GM21447 (cell line): ENCODE data around the gene CPE.
"Not testable (repeated sequence)": the region's sequence is repeated elsewhere in the genome, so short reads cannot be mapped to it uniquely, and the experiment has no call there.

Source experiments
- ATAC-seq: cut with Tn5 transposase; IDR thresholded peaks from one replicate; pipeline ENCODE4 v1.9.1; 2021; ENCODE audit not compliant: unreplicated experiment

CPE gene

DNA sequence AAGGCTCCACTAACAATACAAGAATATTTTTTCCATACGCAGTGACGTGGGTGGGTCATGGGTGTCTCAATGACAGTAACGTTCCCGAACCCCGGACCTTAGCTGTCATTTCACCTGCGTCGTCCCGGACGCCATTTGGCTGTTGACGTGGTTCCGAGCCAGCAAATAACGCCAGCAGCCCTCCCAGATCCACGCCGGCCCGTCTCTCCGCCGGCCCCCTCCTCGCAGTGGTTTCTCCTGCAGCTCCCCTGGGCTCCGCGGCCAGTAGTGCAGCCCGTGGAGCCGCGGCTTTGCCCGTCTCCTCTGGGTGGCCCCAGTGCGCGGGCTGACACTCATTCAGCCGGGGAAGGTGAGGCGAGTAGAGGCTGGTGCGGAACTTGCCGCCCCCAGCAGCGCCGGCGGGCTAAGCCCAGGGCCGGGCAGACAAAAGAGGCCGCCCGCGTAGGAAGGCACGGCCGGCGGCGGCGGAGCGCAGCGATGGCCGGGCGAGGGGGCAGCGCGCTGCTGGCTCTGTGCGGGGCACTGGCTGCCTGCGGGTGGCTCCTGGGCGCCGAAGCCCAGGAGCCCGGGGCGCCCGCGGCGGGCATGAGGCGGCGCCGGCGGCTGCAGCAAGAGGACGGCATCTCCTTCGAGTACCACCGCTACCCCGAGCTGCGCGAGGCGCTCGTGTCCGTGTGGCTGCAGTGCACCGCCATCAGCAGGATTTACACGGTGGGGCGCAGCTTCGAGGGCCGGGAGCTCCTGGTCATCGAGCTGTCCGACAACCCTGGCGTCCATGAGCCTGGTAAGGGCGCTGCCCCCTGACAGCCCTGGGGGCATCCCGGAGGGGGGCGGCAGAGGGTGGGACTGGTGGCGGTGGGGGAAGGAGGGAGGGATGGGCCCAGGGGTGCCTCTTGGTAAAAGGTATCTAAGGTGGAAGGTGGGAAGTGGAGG, at the start of gene CPE:
Gene CPE (plus strand): TSS at position 264 of the 933 bp plus-strand sequence. CDS start 214 bp downstream, at position 478.
- ATAC-seq = no peak

GRCh38 chr4:165330071-165330470, 48.7 kb upstream of the CPE start:
- ATAC-seq = no peak

GRCh38 chr4:165330666-165331065, 48.1 kb upstream of the CPE start:
- no peak for ATAC-seq

GRCh38 chr4:165331359-165331758, 47.4 kb upstream of the CPE start:
- no peak for ATAC-seq

GRCh38 chr4:165331823-165332222, 47.0 kb upstream of the CPE start:
- ATAC-seq = no peak

GRCh38 chr4:165332502-165332901, 46.3 kb upstream of the CPE start:
- no peak for ATAC-seq

GRCh38 chr4:165335163-165335703, 43.6 kb upstream of the CPE start:
- ATAC-seq = no peak

- ATAC-seq = no peak
Measured at GRCh38 chr4:165336743-165337142, 42.1 kb upstream of the CPE start.

DNA sequence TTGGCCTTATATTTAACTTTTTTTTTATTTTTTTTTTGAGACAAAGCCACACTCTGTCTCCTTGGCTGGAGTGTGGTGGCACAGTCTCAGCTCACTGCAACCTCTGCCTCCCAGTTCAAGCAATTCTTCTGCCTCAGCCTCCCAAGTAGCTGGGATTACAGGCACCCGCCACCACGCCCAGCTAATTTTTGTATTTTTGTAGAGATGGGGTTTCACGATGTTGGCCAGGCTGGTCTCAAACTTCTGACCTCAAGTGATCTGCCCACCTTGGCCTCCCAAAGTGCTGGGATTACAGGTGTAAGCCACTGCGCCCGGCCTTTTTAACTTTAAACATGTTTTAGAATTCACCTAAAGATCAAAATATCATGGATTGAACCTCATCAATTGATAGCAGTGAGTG, 36.5 kb upstream of the CPE start:
- ATAC-seq = not testable (repeated sequence)

DNA sequence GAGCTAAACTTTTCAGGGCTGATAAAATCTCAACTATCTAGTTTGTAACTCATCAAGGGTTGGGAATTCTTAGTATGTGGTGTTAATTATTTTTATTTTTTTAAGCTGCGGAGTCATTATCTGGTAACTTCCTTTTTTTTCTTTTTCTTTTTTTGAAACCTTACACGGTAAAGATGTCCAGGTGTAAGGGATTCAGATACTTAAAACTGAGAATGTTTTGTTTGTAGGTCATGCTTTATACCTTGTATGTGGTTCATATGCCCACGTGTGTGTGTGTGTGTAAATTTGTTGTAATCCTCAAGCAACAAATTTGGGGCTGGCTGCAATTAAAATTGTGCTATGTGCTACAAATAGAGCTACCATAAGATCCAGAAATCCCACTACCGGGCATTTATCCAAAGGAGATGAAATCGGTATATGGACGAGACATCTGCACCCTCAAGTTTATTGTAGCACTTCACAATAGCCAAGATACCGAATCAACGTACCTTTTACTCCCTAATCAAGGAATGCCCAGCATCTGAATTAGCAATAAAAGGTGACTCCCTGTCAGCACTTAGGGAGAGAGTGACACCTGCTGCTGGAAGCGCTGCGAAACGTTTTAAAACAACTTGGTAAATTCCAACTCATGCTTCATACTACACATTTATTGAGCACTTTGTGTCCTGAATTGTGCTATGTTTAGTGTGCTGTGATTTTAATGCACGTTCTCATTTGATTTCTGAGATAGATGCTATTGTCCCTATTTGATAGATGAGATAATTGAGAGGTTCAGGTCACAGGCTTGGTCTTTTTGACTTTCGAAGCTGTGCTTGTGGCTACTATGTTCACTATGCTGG, 35.2 kb upstream of the CPE start:
- no peak for ATAC-seq

GRCh38 chr4:165345666-165346417, 33.0 kb upstream of the CPE start:
- ATAC-seq = no peak

GRCh38 chr4:165347647-165348569, 30.9 kb upstream of the CPE start:
- ATAC-seq = no peak

DNA sequence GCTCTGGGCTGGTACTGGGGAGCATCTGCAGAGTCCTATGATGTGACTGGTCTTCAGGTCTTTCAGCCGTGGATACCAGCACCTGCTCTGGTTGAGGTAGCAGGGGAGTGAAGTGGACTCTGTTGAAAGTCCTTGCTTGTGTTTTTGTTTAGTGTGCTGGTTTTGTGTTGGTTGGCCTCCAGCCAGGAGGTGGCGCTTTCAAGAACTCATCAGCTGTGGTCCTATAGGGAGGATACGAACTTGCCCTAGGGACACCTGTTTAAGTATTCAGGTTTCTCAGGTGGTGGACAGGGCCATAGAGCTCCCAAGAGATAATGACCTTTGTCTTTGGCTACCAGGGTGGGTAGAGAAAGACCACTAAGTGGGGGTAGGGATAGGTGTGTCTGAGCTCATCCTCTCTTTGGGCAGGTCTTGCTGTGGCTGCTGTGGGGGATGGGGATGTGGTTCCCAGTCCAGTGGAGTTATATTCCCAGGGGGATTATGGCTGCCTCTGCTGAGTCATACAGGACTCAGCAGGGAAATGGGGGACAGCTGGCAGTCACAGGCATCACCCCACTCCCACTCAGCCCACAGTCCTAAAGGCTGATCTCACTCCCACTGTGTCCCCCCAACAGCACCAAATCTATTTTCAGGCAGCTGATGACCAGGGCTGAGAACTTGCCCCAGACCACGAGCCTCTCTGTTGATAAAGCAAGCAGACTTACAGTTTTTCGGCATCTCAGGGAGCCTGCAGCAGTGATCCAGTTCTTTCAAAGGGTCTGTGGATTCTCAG, 27.3 kb upstream of the CPE start:
- ATAC-seq = no peak

- no peak for ATAC-seq
Measured at GRCh38 chr4:165355900-165356300, 22.9 kb upstream of the CPE start.

DNA sequence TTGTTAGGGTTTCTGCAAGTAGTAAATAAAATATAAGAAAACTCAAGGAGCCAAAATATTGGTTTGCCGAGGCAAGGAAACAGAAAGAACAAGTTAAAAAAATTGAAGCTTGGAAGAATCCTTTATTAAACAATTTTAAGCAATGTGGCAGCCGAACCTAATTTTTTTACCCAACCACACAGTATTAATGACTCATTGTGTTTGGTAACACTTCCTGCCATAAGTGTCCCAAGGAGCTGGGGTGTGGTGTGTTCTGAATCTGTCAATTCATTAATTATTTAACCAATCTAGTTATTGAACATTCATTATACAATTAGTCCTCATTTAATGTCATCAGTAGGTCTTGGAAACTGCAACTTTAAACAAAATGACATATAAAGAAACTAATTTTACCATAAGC, 19.3 kb upstream of the CPE start:
- ATAC-seq = no peak

GRCh38 chr4:165360041-165360695, 18.6 kb upstream of the CPE start:
- no peak for ATAC-seq

DNA sequence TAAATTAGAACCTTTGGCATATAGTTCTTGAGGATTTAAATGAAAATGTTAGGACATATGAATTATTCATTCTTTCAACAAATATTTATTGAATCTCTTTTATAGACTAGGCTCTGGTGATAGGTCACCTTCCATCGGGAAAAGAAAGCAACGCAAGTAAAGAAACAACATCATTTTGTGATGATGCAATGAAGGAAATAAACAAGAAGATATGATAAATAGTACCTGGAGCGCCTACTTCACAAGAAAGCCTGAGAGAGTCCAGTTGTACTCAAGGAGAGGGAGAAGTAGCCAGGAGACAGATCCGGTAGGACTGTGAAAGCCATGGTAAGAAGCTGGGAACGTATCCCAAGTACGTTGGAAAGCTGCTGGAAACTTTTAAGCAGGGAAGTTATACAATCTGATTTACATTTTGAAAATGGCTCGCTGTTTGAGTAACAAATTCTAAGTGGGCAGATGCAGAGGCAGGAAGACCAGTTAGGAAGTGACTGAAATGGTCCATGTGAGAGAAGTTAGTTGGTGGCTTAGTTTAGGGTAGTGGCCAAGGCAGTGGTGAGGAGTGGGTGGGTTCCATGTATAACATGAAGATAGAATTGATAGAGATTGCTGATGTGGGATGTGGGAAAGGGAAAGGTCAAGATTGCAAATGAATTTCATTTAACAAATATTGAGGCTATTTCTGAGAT, 17.7 kb upstream of the CPE start:
- no peak for ATAC-seq

- no peak for ATAC-seq
Measured at GRCh38 chr4:165361810-165362209, 17.0 kb upstream of the CPE start.
